Spleen (tissue), 7 donors: ENCODE data around the gene MAOB.

ENCODE experiments used
- CTCF ChIP-seq, 11 experiments: fragments of 200-600 bp in 7 of 11; fragments of 450-650 bp in 4 of 11; sonication (generic) in 4 of 11; IDR thresholded peaks in 8 of 11; conservative IDR thresholded peaks in 3 of 11; 1 replicate in 7 of 11; 2 replicates in 4 of 11; pipeline versions ENCODE4 v1.4.0 to v1.8.0; 2016 to 2021; ENCODE audit warnings: antibody characterized with exemption in 11 of 11, inconsistent platforms in 4 of 11, mild to moderate bottlenecking in 1 of 11
- POLR2A ChIP-seq, 3 donors: fragments of 450-650 bp; IDR thresholded peaks; one replicate each; pipeline ENCODE4 v1.5.1; 2017; ENCODE audit warnings: antibody characterized with exemption in 3 of 3, mild to moderate bottlenecking in 1 of 3
- POLR2AphosphoS5 ChIP-seq, 3 donors: sonication (generic); formaldehyde crosslinking; IDR thresholded peaks; one replicate each; pipeline ENCODE4 v1.5.1; 2017; ENCODE audit warnings: antibody characterized with exemption in 3 of 3
- donor health status: DM: no; HTN: no; CAD: no; lungs with moderate emphysema.
- donor health status: DM: no; HTN: no; CAD: no.
- donor health status: DM: no; HTN: no; CAD: no.

DNA sequence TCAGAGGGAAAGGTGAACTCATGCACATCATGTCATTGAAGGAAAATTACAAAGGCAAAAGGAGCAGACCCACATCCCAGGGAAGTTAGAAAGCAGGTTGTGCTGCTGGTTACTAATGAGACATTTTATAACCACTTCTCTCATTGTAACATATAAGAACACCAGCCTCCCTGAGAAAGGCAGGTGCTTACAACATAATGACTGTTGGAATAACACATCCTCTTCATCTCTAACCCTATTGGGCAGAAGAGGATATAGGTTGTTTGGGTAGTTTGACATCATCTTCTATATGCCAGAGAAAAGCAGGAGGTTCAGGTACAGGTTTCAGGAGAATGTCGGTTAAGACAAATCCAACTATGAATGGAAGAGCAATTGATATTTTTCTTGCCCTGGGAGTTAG lies 148.6 kb downstream of the MAOB start:
- no peak for TF ChIP-seq CTCF (IDR thresholded peaks at IDR 0.05 in 8 of 11, conservative IDR thresholded peaks at IDR 0.05 in 3 of 11)
- no peak for TF ChIP-seq POLR2A (IDR thresholded peaks at IDR 0.05)
- TF ChIP-seq POLR2AphosphoS5 (IDR thresholded peaks at IDR 0.05): no peak
